HepG2 (cell line): Measurements from ENCODE around the gene AKNA. TPM values are rescaled to one million over a fixed set of nuclear protein-coding genes. Genes with fewer than 3 reads are reported as not detected.

ENCODE experiments used
- ATAC-seq: fragments of 200-7000 bp; cut with Tn5 transposase; 3 replicates; pipeline ENCODE4 v1.9.1; 2020; ENCODE audit warnings: mild to moderate bottlenecking, moderate library complexity
- BruUV-seq: library from RNA; stranded (reverse); fragments of 400-500 nt; replicated peaks from 2 replicates; lab custom pipeline; 2021; lab: Mats Ljungman, UMichigan
- CTCF ChIA-PET: fragments of 300-600 bp; formaldehyde crosslinking; extraction: SDS; loops from one replicate; lab custom pipeline; 2021; ENCODE audit warnings: low total read pairs, inconsistent platforms, low intra/inter-chr PET ratio; lab: Yijun Ruan, JAX
- POLR2A ChIA-PET: fragments of 350-600 bp; sonication (Branson Sonifier 250); formaldehyde crosslinking; loops from one replicate; lab custom pipeline; 2020; ENCODE audit warnings: antibody characterized with exemption, inconsistent platforms; lab: Yijun Ruan, JAX
- DNase-seq: peaks from one replicate; pipeline ENCODE4 v3.0.0-alpha.2; 2015; ENCODE audit warnings: low spot score
- FAIRE-seq: peaks from 3 replicates; lab custom pipeline; 2011; peaks lifted over from hg19 to GRCh38; lab: Jason Lieb, UNC
- H2AFZ ChIP-seq: one replicate; pipeline ENCODE4 v1.6.1; 2011; ENCODE audit warnings: low read length, inconsistent platforms
- H3K27ac ChIP-seq: fragments of 300-600 bp; 3 replicates; pipeline ENCODE4 v1.8.0; 2011; ENCODE audit warnings: mixed run types, mild to moderate bottlenecking, mixed read lengths, low read length, inconsistent platforms; ENCODE audit not compliant: insufficient read depth; ENCODE audit errors: extremely low read length
- H3K27me3 ChIP-seq, 2 experiments: fragments of 200-600 bp in 1 of 2; 2 replicates in 1 of 2; 3 replicates in 1 of 2; pipeline versions ENCODE4 v1.6.0 to v1.8.0; 2011; ENCODE audit warnings: low read length in 2 of 2, mild to moderate bottlenecking in 2 of 2, moderate library complexity in 2 of 2, inconsistent platforms in 1 of 2; ENCODE audit not compliant: insufficient read depth in 2 of 2, control insufficient read depth in 1 of 2
- H3K36me3 ChIP-seq, 2 experiments: fragments of 200-600 bp in 1 of 2; replicated peaks in 1 of 2; 2 replicates in 1 of 2; 3 replicates in 1 of 2; pipeline versions ENCODE4 v1.5.1 to v1.8.0; 2011; ENCODE audit warnings: low read length in 2 of 2, inconsistent platforms in 1 of 2; ENCODE audit not compliant: insufficient read depth in 2 of 2, control insufficient read depth in 1 of 2
- H3K4me1 ChIP-seq: 2 replicates; pipeline ENCODE4 v1.5.1; 2012; ENCODE audit warnings: low read length, inconsistent platforms; ENCODE audit not compliant: insufficient read depth
- H3K4me2 ChIP-seq: 2 replicates; pipeline ENCODE4 v1.6.0; 2011; ENCODE audit warnings: low read depth, low read length, inconsistent platforms
- H3K4me3 ChIP-seq, 3 experiments: fragments of 200-600 bp in 1 of 3; sonication (generic), shearing (Covaris generic) in 1 of 3; replicated peaks in 1 of 3; 2 replicates each; pipeline ENCODE4 v1.5.1; 2011 to 2016; ENCODE audit warnings: low read length in 3 of 3, inconsistent platforms in 2 of 3, low read depth in 2 of 3, mild to moderate bottlenecking in 2 of 3, control low read depth in 1 of 3, mixed read lengths in 1 of 3; ENCODE audit not compliant: insufficient read depth in 1 of 3
- H3K79me2 ChIP-seq: one replicate; pipeline ENCODE4 v1.6.1; 2011; ENCODE audit warnings: low read length, inconsistent platforms; ENCODE audit not compliant: insufficient read depth
- H3K9ac ChIP-seq: 2 replicates; pipeline ENCODE4 v1.6.0; 2011; ENCODE audit warnings: mild to moderate bottlenecking, low read depth, low read length, inconsistent platforms; ENCODE audit not compliant: insufficient read depth
- H3K9me3 ChIP-seq: 2 replicates; pipeline ENCODE4 v1.5.1; 2012; ENCODE audit warnings: mild to moderate bottlenecking, low read length
- H4K20me1 ChIP-seq: 2 replicates; pipeline ENCODE4 v1.6.0; 2011; ENCODE audit warnings: inconsistent platforms, mild to moderate bottlenecking, low read length, moderate library complexity; ENCODE audit not compliant: insufficient read depth
- ATM ChIP-seq: fragments of 450-650 bp; IDR thresholded peaks from 2 replicates; pipeline ENCODE4 v1.7.1; 2017; ENCODE audit warnings: mild to moderate bottlenecking, borderline replicate concordance
- HNRNPUL1 ChIP-seq: fragments of 200-400 bp; formaldehyde crosslinking; IDR thresholded peaks from 2 replicates; pipeline ENCODE4 v1.6.1; 2017; ENCODE audit warnings: low read depth, mild to moderate bottlenecking, low read length, moderate library complexity
- MED1 ChIP-seq: sonication (generic); formaldehyde crosslinking; IDR thresholded peaks from 2 replicates; pipeline ENCODE4 v1.4.0; 2020; ENCODE audit warnings: missing genetic modification reagents
- MTERF4 ChIP-seq: sonication (generic); formaldehyde crosslinking; IDR thresholded peaks from 2 replicates; pipeline ENCODE4 v1.8.0; 2023; ENCODE audit warnings: mild to moderate bottlenecking, missing genetic modification reagents
- MXD4 ChIP-seq: IDR thresholded peaks from 2 replicates; pipeline ENCODE4 v1.6.1; 2016; ENCODE audit warnings: mild to moderate bottlenecking, missing biosample characterization, missing genetic modification reagents
- PREB ChIP-seq: sonication (generic); formaldehyde crosslinking; IDR thresholded peaks from 2 replicates; pipeline ENCODE4 v1.4.0; 2020; ENCODE audit warnings: missing genetic modification reagents
- REST ChIP-seq, 2 experiments: IDR thresholded peaks; 2 replicates each; pipeline ENCODE4 v1.6.1; 2011 to 2012; ENCODE audit warnings: low read length in 2 of 2, borderline replicate concordance in 1 of 2, low read depth in 1 of 2, mild to moderate bottlenecking in 1 of 2, moderate library complexity in 1 of 2
- ZBTB39 ChIP-seq: sonication (generic); formaldehyde crosslinking; IDR thresholded peaks from 2 replicates; pipeline ENCODE4 v1.5.0; 2020; ENCODE audit warnings: missing genetic modification reagents
- ZFY ChIP-seq: sonication (generic); formaldehyde crosslinking; IDR thresholded peaks from 2 replicates; pipeline ENCODE4 v1.4.0; 2020; ENCODE audit warnings: missing genetic modification reagents
- WGBS: methylation state at CpG from one replicate; pipeline ENCODE4 v1.1.6; 2017; ENCODE audit warnings: low lambda C conversion rate; 5-methylcytosine and 5-hydroxymethylcytosine counted together
- in situ Hi-C: cut with HindIII; loops from 2 replicates; pipeline ENCODE4 v1.10.0; 2017; ENCODE audit warnings: low pct_unique_long_range_greater_than_20kb; ENCODE audit not compliant: extremely low pct_ligation_motif_present
- intact Hi-C: fragments of 100-400 bp; cut with micrococcal nuclease; formaldehyde crosslinking; loops from one replicate; pipeline ENCODE4 v1.10.0; 2022; ENCODE audit not compliant: unreplicated experiment
- polyA plus RNA-seq, 8 experiments: library from polyadenylated mRNA; depleted of rRNA in 3 of 8; stranded (reverse) in 7 of 8; unstranded in 1 of 8; fragments of >200 nt; fragmentation: Illumina TruSeq in 4 of 8; extraction: Trizol in 4 of 8; gene quantifications; 2 replicates each; pipeline versions ENCODE4 v1.2.1 to v1.2.3, GENCODE V29; 2011 to 2016; ENCODE audit warnings: low read depth in 4 of 8, missing spikeins in 1 of 8, mixed read lengths in 1 of 8; ENCODE audit not compliant: insufficient read depth in 1 of 8
- total RNA-seq, 5 experiments: library from RNA; depleted of rRNA; stranded (reverse); fragments of >200 nt; fragmentation: Illumina TruSeq; extraction: Trizol; gene quantifications; 2 replicates each; pipeline ENCODE4 v1.2.3, GENCODE V29; 2016; ENCODE audit warnings: low read depth in 1 of 5

The AKNA gene
- total and polyA plus RNA-seq, 2 of the 13 experiments (the other 11 are each of a cell fraction or from before 2014, with no cell fraction given) = 3.0 to 3.1 TPM

- TF ChIP-seq REST (IDR thresholded peaks at IDR 0.05; ENCODE audit: borderline replicate concordance in 1 of 2, low read depth in 1 of 2, low read length in 2 of 2) (no peak), MED1 (CRISPR knock-in tag) (no peak)
These were observed 36.3 kb upstream of the AKNA start (continued) for GRCh38 chr9:114424126-114424525.

GRCh38 chr9:114423181-114423580 lies 35.4 kb upstream of the AKNA start:
- BruUV-seq = no TSS peak
- FAIRE-seq (no peak), DNase-seq (no peak), ATAC-seq (no peak)
- Histone ChIP-seq H3K4me3 (no peak overlapping the region), H3K79me2 (no peaks in the 10 kb centered on the region), H3K4me2 (no peak overlapping the region), H3K27me3 (no peaks in the 10 kb centered on the region), H3K4me1 (no peaks in the 10 kb centered on the region), H3K9me3 (no peaks in the 10 kb centered on the region), H3K27ac (no peak overlapping the region), H3K36me3 (no peaks in the 10 kb centered on the region), H3K9ac (no peak overlapping the region)
- CTCF ChIA-PET = no interaction called here
- intact Hi-C loops (no loop called here), in situ Hi-C loops (loop anchor here (25.0 kb wide), 1 partner anchor 489 kb away; no protein-coding TSS in a partner anchor)
- WGBS = 96% methylated on average over 6 of the region's 14 CpGs
- no peak for TF ChIP-seq MTERF4
- TF ChIP-seq HNRNPUL1 = no peak
- no peak for TF ChIP-seq ZBTB39
- TF ChIP-seq MXD4 (CRISPR knock-in tag) = no peak
- TF ChIP-seq ZFY (CRISPR knock-in tag) = no peak
- TF ChIP-seq ATM = no peak
- no peak for TF ChIP-seq PREB (CRISPR knock-in tag)
- TF ChIP-seq, all 625 proteins: peak for 0
- H2AFZ ChIP-seq = no peak overlapping the region
- POLR2A ChIA-PET = no interaction called here
- H4K20me1 ChIP-seq = no peaks in the 10 kb centered on the region
